Tibial nerve (tissue), 4 donors: ENCODE measurements around the gene SH3RF3.

Experiments
- EP300 ChIP-seq, 2 donors: sonication (generic); formaldehyde crosslinking; IDR thresholded peaks; one replicate each; pipeline ENCODE4 v1.6.1; 2017; ENCODE audit warnings: antibody characterized with exemption in 2 of 2, mild to moderate bottlenecking in 1 of 2
- POLR2A ChIP-seq, 2 donors: fragments of 450-650 bp; IDR thresholded peaks; one replicate each; pipeline ENCODE4 v1.6.1; 2017; ENCODE audit warnings: antibody characterized with exemption in 2 of 2, mild to moderate bottlenecking in 2 of 2, moderate library complexity in 2 of 2
- TF ChIP-seq, protein P1 (sequence below), 5 experiments: fragments of 200-600 bp in 3 of 5; fragments of 450-650 bp in 2 of 5; sonication (generic) in 3 of 5; IDR thresholded peaks; one replicate each; pipeline ENCODE4 v1.5.1; 2016 to 2019; ENCODE audit warnings: antibody characterized with exemption in 5 of 5, mild to moderate bottlenecking in 3 of 5, moderate library complexity in 2 of 5

DNA sequence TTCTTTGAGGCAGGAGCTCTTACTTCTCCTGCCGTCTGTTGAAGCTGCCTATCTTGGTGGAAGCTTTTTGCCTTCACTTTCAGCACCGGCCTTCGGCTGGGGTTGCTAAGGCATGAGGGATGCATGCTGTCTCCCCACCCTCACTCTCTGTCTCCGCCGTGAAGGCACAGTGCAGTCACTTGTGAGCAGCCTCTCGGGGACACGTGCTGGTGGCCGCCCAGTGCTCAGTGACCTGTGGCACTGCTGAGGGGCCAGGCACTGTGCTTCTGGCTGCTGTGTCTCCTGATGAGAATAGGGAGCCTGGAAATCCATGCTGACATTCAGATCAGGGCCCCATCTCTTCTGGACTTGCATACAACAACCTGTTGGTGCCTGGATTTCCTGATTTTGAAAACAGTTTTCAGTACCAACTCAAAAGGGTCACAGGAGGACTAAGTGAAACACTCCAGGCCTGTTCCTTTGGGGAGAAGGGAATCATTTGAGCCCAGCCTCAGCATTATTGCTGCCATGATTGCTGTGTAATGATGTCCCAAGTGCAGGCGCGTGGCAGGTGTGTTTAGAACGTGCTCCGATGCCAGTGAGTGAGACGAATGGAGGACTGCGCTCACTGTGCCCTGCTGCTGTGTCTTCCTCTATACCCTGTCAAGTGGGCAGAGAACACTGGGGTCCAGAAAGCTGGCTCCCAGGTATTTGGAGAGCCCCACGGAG is 266.6 kb downstream of the SH3RF3 start:
- TF ChIP-seq, protein P1, sequence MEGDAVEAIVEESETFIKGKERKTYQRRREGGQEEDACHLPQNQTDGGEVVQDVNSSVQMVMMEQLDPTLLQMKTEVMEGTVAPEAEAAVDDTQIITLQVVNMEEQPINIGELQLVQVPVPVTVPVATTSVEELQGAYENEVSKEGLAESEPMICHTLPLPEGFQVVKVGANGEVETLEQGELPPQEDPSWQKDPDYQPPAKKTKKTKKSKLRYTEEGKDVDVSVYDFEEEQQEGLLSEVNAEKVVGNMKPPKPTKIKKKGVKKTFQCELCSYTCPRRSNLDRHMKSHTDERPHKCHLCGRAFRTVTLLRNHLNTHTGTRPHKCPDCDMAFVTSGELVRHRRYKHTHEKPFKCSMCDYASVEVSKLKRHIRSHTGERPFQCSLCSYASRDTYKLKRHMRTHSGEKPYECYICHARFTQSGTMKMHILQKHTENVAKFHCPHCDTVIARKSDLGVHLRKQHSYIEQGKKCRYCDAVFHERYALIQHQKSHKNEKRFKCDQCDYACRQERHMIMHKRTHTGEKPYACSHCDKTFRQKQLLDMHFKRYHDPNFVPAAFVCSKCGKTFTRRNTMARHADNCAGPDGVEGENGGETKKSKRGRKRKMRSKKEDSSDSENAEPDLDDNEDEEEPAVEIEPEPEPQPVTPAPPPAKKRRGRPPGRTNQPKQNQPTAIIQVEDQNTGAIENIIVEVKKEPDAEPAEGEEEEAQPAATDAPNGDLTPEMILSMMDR (IDR thresholded peaks at IDR 0.05) = no peak
- TF ChIP-seq POLR2A (IDR thresholded peaks at IDR 0.05) = no peak
- no peak for TF ChIP-seq EP300 (IDR thresholded peaks at IDR 0.05)
